Lower leg skin (tissue), 4 donors: ENCODE measurements around the gene SH3RF3. TPM values are rescaled to one million over a fixed set of nuclear protein-coding genes. Genes with fewer than 3 reads are reported as not detected.
"Not testable (repeated sequence)": the region's sequence is repeated elsewhere in the genome, so short reads cannot be mapped to it uniquely, and the experiment has no call there.

Experiments used
- DNase-seq, 2 donors: peaks; one replicate each; pipeline ENCODE4 v3.0.0-alpha.2; 2019; ENCODE audit warnings: low spot score in 2 of 2
- H3K4me3 ChIP-seq: fragments of 200-600 bp; sonication (generic); 2 replicates; pipeline ENCODE4 v1.5.1; 2017; ENCODE audit warnings: mild to moderate bottlenecking, low read depth; ENCODE audit not compliant: poor library complexity, severe bottlenecking
- POLR2A ChIP-seq, 2 donors: fragments of 450-650 bp; IDR thresholded peaks; one replicate each; pipeline ENCODE4 v1.6.1; 2016 to 2017; ENCODE audit warnings: antibody characterized with exemption in 2 of 2, mild to moderate bottlenecking in 1 of 2, moderate library complexity in 1 of 2
- WGBS, 2 donors: methylation state at CpG; one replicate each; pipeline ENCODE4 v1.1.5; 2018; 5-methylcytosine and 5-hydroxymethylcytosine counted together
- intact Hi-C: fragments of 100-400 bp; cut with DNase I; formaldehyde crosslinking; loops from one replicate; pipeline ENCODE4 v1.15.0; 2023; ENCODE audit warnings: low total_unique reads
- total RNA-seq, 4 donors: library from RNA; depleted of rRNA; stranded (reverse); fragments of >200 nt; gene quantifications; one replicate each; pipeline ENCODE4 v1.1.0, GENCODE V29; 2016
- TF ChIP-seq, protein P1 (sequence below), 3 donors: fragments of 450-650 bp; IDR thresholded peaks; one replicate each; pipeline ENCODE4 v1.5.1; 2016; ENCODE audit warnings: antibody characterized with exemption in 3 of 3, mild to moderate bottlenecking in 3 of 3, moderate library complexity in 2 of 3

SH3RF3 gene
- total RNA-seq, 4 donors from 2014 or later, result 1.9 to 7.4 (median 3.2) TPM

DNA sequence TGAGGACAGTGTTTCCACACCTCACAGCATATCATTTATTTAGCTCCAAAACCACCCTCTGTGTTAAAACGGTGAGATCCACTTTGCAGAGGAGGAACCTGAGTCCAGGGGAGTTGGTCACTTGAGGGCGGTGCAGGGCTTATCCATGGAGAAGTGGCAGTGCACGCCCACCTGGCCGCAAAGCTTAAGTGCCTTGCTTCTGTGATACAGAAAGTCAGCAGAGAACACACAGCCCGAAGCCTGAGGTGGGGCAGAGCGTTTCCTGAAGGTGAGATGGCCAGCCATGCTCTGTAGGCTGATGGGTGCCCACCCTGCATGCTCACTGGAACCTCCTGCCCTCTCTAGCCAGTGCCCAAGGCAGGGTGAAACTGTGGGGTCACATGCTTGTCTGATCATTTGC lies 87.3 kb downstream of the SH3RF3 start:
- peak in 1 of 2 donors; percentile 61 for DNase-seq
- 81 to 96% methylated on average over 6 of the region's 6 CpGs for WGBS, 2 donors

DNA sequence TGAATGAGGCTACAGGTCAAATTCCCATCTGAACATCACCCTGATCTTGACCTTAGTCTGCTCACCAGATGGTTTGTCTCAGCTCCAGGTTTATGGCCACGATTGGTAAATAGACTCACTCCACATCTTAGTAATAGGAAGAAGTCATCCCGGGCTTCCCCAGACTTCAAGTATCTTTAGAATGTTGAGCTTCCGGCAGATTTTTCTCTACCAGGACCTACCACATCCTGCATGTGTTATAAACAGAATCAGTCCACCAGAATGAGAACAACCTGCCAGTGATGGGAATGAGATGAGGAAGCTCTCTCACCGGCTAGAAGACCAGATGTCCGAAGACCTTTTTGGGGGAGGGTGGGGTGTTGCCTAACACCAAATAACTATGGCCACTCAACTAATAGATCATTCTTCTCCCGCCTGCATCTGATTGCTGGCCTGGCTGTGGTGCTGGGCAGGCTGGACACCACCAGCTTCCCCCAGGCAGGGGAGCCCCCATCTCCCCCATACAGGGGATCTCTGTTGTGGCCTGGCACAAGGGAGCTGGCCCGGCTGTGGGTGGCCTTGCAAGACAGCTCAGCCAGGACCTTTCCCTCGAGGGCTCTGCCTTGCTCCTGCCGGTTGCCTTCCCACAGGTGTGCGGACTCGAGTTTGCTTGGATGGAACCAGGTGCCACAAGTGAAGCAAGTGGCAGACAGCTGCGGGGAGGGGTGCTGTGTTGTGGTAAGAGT lies 88.5 kb downstream of the SH3RF3 start:
- DNase-seq, result peak in 1 of 2 donors; percentile 67
- 73 to 74% methylated on average over 12 of the region's 12 CpGs for WGBS, 2 donors
- intact Hi-C loops, result no loop called here
- H3K4me3 ChIP-seq, result no peak overlapping the region
- TF ChIP-seq POLR2A (IDR thresholded peaks at IDR 0.05), result no peak
- TF ChIP-seq, protein P1, sequence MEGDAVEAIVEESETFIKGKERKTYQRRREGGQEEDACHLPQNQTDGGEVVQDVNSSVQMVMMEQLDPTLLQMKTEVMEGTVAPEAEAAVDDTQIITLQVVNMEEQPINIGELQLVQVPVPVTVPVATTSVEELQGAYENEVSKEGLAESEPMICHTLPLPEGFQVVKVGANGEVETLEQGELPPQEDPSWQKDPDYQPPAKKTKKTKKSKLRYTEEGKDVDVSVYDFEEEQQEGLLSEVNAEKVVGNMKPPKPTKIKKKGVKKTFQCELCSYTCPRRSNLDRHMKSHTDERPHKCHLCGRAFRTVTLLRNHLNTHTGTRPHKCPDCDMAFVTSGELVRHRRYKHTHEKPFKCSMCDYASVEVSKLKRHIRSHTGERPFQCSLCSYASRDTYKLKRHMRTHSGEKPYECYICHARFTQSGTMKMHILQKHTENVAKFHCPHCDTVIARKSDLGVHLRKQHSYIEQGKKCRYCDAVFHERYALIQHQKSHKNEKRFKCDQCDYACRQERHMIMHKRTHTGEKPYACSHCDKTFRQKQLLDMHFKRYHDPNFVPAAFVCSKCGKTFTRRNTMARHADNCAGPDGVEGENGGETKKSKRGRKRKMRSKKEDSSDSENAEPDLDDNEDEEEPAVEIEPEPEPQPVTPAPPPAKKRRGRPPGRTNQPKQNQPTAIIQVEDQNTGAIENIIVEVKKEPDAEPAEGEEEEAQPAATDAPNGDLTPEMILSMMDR (IDR thresholded peaks at IDR 0.05), result no peak

More for the DNA sequence above, 87.3 kb downstream of the SH3RF3 start:
- intact Hi-C loops, result no loop called here
- TF ChIP-seq, protein P1 (IDR thresholded peaks at IDR 0.05), result no peak
- no peak for TF ChIP-seq POLR2A (IDR thresholded peaks at IDR 0.05)
- H3K4me3 ChIP-seq, result no peak overlapping the region

DNA sequence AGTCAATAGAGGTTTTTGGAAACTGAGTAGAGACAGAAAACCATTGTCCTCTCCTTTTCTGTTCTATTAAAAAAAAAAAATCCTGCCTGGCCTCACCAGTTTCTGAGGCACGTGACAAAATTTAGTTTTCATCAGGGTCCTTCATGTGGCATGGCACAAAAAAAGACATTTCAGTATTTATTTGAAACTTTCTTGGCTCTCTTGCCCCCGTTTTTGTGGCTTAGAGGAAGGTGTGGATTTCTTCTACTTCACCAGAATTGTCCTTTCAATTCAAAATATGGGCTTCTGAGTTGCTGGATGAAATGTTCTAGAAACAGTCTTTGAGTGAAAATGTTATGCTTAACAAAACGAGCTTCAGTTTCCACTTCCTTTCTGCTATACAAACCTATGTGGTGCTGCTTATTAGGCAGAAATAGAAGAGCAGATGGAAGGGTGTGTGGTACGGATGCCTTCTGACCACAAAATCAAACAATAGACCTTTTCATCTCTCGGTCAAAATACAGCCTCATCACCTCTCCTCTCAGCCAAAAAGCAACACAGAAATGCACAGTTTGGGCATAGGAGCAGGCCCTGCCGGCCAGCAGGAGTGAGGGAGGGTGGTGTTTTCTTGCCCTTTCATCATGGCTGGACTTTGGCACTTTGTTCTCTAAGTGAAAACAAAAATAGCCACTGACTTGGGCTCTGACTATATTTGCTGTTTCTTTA lies 89.2 kb downstream of the SH3RF3 start:
- DNase-seq, result peak in 1 of 2 donors; percentile 42
- 55 to 63% methylated on average over 6 of the region's 6 CpGs for WGBS, 2 donors
- TF ChIP-seq, protein P1 (IDR thresholded peaks at IDR 0.05), result no peak
- no peak for TF ChIP-seq POLR2A (IDR thresholded peaks at IDR 0.05)
- no peak overlapping the region for H3K4me3 ChIP-seq
- intact Hi-C loops, result no loop called here

DNA sequence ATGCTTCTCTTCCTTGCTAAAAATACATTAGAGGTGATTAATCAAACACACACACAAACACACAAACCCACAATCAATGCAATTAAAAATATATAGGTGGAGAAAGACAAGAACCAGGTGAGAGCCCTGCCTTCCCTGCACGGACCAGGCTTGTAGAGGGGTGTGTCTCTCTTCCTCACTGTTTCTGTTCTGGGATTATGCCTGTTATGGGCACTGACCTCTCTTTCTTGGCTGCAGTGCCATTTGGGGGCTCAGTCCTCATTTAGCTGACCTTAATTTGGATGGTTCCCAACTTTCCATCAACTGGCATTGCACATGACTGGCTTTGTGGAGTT lies 89.8 kb downstream of the SH3RF3 start:
- no peak overlapping the region for H3K4me3 ChIP-seq
- DNase-seq, result no peak

DNA sequence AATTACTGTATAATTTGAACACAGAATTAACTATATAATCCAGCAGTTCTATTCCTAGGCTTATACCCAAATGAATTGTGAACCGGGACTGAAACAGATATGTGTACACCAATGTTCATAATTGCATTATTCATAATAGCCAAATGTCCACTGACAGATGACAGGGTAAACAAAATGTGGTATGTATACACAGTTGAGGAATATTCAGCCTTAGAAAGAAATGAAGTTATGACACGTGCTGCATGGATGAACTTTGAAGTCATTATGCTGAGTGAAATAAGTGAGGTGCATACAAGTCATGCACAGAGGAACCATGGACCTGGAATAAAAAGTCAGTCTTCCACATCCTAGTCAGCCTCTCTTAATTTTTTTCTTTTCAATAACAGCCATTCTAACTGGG lies 91.9 kb downstream of the SH3RF3 start:
- DNase-seq, result no peak
- no peak overlapping the region for H3K4me3 ChIP-seq
- no peak for TF ChIP-seq POLR2A (IDR thresholded peaks at IDR 0.05)
- TF ChIP-seq, protein P1 (IDR thresholded peaks at IDR 0.05), result no peak
- 92 to 100% methylated on average over 2 of the region's 2 CpGs for WGBS, 2 donors
- intact Hi-C loops, result no loop called here

More for the DNA sequence above, 89.8 kb downstream of the SH3RF3 start:
- WGBS, 2 donors, result 52 to 72% methylated on average over 1 of the region's 1 CpG
- intact Hi-C loops, result no loop called here
- no peak for TF ChIP-seq POLR2A (IDR thresholded peaks at IDR 0.05)
- TF ChIP-seq, protein P1 (IDR thresholded peaks at IDR 0.05), result no peak

DNA sequence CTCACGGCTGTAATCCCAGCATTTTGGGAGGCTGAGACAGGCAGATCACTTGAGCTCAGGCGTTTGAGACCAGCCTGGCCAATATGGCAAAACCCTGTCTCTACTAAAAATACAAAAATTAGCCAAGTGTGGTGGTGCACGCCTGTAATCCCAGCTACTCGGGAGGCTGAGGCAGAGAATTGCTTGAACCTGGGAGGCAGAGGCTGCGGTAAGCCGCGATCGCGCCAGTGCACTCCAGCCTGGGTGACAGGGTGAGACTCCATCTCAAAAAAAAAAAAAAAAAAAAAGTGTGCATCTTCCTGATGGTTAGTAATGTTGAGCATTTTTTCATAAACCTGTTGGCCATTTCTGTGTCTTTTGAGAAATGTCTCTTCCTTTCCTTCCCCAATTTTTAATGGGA lies 92.3 kb downstream of the SH3RF3 start:
- H3K4me3 ChIP-seq, intact Hi-C loops: not testable (repeated sequence)
- WGBS, 2 donors, result 96 to 97% methylated on average over 9 of the region's 9 CpGs
- DNase-seq, result peak in 1 of 2 donors; percentile 65
